Loucy (cell line): Measurements from ENCODE around the gene DCAF7.

ENCODE experiments used
- H2AFZ ChIP-seq: fragments of 200-600 bp; sonication (generic); 2 replicates; pipeline ENCODE4 v1.6.0; 2016; ENCODE audit warnings: antibody characterized with exemption, mild to moderate bottlenecking, low read length, moderate library complexity
- H3F3A ChIP-seq: fragments of 200-600 bp; 2 replicates; pipeline ENCODE4 v1.6.0; 2016; ENCODE audit warnings: antibody characterized with exemption, low read depth, mild to moderate bottlenecking
- H3K27me3 ChIP-seq: fragments of 200-600 bp; sonication (generic); 2 replicates; pipeline ENCODE4 v1.6.1; 2014; ENCODE audit warnings: low read length, mild to moderate bottlenecking; ENCODE audit not compliant: insufficient read depth, poor library complexity, severe bottlenecking
- H3K36me3 ChIP-seq: fragments of 200-600 bp; sonication (generic); 2 replicates; pipeline ENCODE4 v1.6.1; 2016; ENCODE audit warnings: low read length; ENCODE audit not compliant: insufficient read depth
- H3K4me1 ChIP-seq: fragments of 200-600 bp; sonication (generic); 2 replicates; pipeline ENCODE4 v1.5.1; 2014; ENCODE audit warnings: low read length, mild to moderate bottlenecking; ENCODE audit not compliant: insufficient read depth, poor library complexity, severe bottlenecking
- H3K4me2 ChIP-seq: fragments of 200-600 bp; sonication (generic); 2 replicates; pipeline ENCODE4 v1.6.0; 2014; ENCODE audit warnings: antibody characterized with exemption, low read length, low read depth, mild to moderate bottlenecking; ENCODE audit not compliant: poor library complexity, severe bottlenecking
- H3K4me3 ChIP-seq: fragments of 200-600 bp; sonication (generic); 2 replicates; pipeline ENCODE4 v1.5.1; 2014; ENCODE audit warnings: low read length, mild to moderate bottlenecking, mixed read lengths; ENCODE audit not compliant: poor library complexity, severe bottlenecking
- H3K79me2 ChIP-seq: fragments of 200-600 bp; sonication (generic); 2 replicates; pipeline ENCODE4 v1.6.1; 2014; ENCODE audit warnings: low read length; ENCODE audit not compliant: insufficient read depth
- H3K9ac ChIP-seq: fragments of 200-600 bp; sonication (generic); 2 replicates; pipeline ENCODE4 v1.6.0; 2014; ENCODE audit warnings: mild to moderate bottlenecking, low read depth, low read length, moderate library complexity; ENCODE audit not compliant: poor library complexity, severe bottlenecking
- H3K9me2 ChIP-seq: fragments of 200-600 bp; sonication (generic); replicated peaks from 2 replicates; pipeline ENCODE4 v1.6.1; 2016; ENCODE audit warnings: low read depth, low read length, mixed read lengths
- H3K9me3 ChIP-seq: fragments of 200-600 bp; sonication (generic); 2 replicates; pipeline ENCODE4 v1.6.1; 2014; ENCODE audit warnings: mild to moderate bottlenecking, antibody characterized with exemption, low read length, low read depth; ENCODE audit not compliant: insufficient read depth
- H4K20me1 ChIP-seq: fragments of 200-600 bp; sonication (generic); 2 replicates; pipeline ENCODE4 v1.6.0; 2014; ENCODE audit warnings: antibody characterized with exemption, low read length, mild to moderate bottlenecking; ENCODE audit not compliant: insufficient read depth, poor library complexity, severe bottlenecking
- EZH2phosphoT487 ChIP-seq: fragments of 200-600 bp; IDR thresholded peaks from 2 replicates; pipeline ENCODE4 v1.6.1; 2018; ENCODE audit warnings: antibody characterized with exemption, mild to moderate bottlenecking, moderate library complexity, borderline replicate concordance
- TF ChIP-seq, protein P1 (sequence below): fragments of 200-600 bp; sonication (generic); conservative IDR thresholded peaks from 2 replicates; pipeline ENCODE4 v1.5.1; 2014; ENCODE audit warnings: mild to moderate bottlenecking, antibody characterized with exemption, low read length

Gene DCAF7

DNA sequence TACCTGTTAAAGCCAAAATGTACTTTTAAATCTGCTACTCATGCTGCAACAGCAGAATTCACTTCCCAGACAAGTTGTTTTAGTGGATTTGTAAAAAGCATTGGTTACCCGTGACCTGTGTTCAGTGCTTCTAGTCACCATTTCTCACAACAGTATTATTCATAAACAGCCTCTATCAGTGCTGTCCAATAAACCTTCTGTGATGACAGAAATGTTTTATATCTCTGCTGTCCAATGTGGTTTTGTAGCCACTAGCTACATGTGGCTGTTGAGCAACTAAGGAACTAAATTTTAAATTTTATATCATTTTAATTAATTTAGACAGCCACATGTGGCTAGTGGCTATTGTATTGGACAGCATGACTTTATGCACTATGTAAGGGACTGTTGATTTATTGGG is 84.5 kb downstream of the DCAF7 start:
- H3K27me3 ChIP-seq, result no peaks in the 10 kb centered on the region
- H3K79me2 ChIP-seq, result peaks cover 19% of the 10 kb centered on the region
- H3K9ac ChIP-seq, result peak overlapping the region; percentile 45

DNA sequence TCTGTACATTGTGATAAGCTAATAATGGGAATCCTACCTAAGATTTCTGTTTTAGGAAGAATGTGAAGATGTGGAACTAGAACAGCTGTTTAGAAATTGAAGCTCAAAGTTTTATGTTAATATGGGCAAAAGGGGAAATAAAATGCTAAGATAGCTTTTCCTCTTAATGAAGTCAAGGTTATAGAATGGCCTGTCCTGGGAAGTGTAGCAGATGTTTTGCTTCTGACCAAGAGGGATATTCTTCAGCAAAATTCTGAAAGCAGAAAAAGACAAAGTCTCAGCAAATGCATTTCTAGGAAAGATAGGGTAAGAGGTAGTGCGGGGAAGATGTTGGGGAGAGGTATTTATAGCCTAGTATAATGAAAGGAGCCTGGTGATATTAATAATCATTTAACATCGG is 85.0 kb downstream of the DCAF7 start:
- no peaks in the 10 kb centered on the region for H3K9me3 ChIP-seq
- TF ChIP-seq EZH2phosphoT487, result no peak
- TF ChIP-seq, protein P1, sequence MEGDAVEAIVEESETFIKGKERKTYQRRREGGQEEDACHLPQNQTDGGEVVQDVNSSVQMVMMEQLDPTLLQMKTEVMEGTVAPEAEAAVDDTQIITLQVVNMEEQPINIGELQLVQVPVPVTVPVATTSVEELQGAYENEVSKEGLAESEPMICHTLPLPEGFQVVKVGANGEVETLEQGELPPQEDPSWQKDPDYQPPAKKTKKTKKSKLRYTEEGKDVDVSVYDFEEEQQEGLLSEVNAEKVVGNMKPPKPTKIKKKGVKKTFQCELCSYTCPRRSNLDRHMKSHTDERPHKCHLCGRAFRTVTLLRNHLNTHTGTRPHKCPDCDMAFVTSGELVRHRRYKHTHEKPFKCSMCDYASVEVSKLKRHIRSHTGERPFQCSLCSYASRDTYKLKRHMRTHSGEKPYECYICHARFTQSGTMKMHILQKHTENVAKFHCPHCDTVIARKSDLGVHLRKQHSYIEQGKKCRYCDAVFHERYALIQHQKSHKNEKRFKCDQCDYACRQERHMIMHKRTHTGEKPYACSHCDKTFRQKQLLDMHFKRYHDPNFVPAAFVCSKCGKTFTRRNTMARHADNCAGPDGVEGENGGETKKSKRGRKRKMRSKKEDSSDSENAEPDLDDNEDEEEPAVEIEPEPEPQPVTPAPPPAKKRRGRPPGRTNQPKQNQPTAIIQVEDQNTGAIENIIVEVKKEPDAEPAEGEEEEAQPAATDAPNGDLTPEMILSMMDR, result no peak
- H3K4me3 ChIP-seq, result no peak overlapping the region
- H3K4me2 ChIP-seq, result no peak overlapping the region
- H3K27me3 ChIP-seq, result no peaks in the 10 kb centered on the region
- peaks cover 34% of the 10 kb centered on the region; the same call in 1 of the 2 replicates for H3K36me3 ChIP-seq
- no peaks in the 10 kb centered on the region for H3K9me2 ChIP-seq
- peaks cover 25% of the 10 kb centered on the region for H3K4me1 ChIP-seq
- no peaks in the 10 kb centered on the region for H4K20me1 ChIP-seq
- H3F3A ChIP-seq, result no peaks in the 10 kb centered on the region
- no peak overlapping the region for H2AFZ ChIP-seq
- peaks cover 18% of the 10 kb centered on the region for H3K79me2 ChIP-seq
- no peak overlapping the region for H3K9ac ChIP-seq

More for the DNA sequence above, 84.5 kb downstream of the DCAF7 start:
- Histone ChIP-seq H3F3A (no peaks in the 10 kb centered on the region), H3K4me3 (no peak overlapping the region), H3K4me1 (peaks cover 25% of the 10 kb centered on the region), H3K4me2 (peak overlapping the region; percentile 78), H4K20me1 (no peaks in the 10 kb centered on the region), H3K9me3 (no peaks in the 10 kb centered on the region), H3K9me2 (no peaks in the 10 kb centered on the region), H3K36me3 (peaks cover 34% of the 10 kb centered on the region; the same call in 1 of the 2 replicates), H2AFZ (no peak overlapping the region)
- TF ChIP-seq EZH2phosphoT487, result no peak
- TF ChIP-seq, protein P1, result no peak

DNA sequence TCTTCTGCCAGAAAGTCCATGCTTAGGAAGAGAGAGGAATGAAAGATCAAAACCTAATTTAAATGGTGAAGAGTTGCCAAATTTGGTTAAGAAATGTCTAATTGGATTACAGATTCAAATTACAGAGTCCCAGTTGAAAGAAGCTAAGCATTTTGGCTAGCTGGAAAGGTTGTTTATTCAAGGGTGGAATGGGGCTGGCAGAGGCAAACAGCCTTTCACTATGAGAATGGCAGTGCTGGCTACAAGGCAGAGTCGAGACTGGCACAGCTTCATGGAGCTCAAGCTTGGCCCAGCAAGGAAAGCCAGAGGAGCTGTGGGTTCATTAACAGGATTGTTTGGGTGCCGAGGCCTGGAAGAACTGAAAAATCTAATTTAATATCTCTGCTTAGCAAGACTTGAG is 85.5 kb downstream of the DCAF7 start:
- no peak overlapping the region for H2AFZ ChIP-seq
- H3K79me2 ChIP-seq, result peaks cover 13% of the 10 kb centered on the region
- no peaks in the 10 kb centered on the region for H4K20me1 ChIP-seq
- peaks cover 25% of the 10 kb centered on the region for H3K4me1 ChIP-seq
- H3K36me3 ChIP-seq, result peaks cover 38% of the 10 kb centered on the region; the same call in 1 of the 2 replicates
- no peaks in the 10 kb centered on the region for H3K27me3 ChIP-seq
- TF ChIP-seq, protein P1, result no peak
- no peak for TF ChIP-seq EZH2phosphoT487
- H3K9me3 ChIP-seq, result no peaks in the 10 kb centered on the region
- H3F3A ChIP-seq, result no peaks in the 10 kb centered on the region
- H3K4me2 ChIP-seq, result no peak overlapping the region
- H3K9me2 ChIP-seq, result no peaks in the 10 kb centered on the region
- H3K9ac ChIP-seq, result no peak overlapping the region
- no peak overlapping the region for H3K4me3 ChIP-seq
